ENCODE results near the gene ENG. TPM values are rescaled to one million over a fixed set of nuclear protein-coding genes. Genes with fewer than 3 reads are reported as not detected.
"Not testable (repeated sequence)": the region's sequence is repeated elsewhere in the genome, so short reads cannot be mapped to it uniquely, and the experiment has no call there.

ENG gene
- total RNA-seq, 1 donor from 2014 or later = 2.4 TPM

DNA sequence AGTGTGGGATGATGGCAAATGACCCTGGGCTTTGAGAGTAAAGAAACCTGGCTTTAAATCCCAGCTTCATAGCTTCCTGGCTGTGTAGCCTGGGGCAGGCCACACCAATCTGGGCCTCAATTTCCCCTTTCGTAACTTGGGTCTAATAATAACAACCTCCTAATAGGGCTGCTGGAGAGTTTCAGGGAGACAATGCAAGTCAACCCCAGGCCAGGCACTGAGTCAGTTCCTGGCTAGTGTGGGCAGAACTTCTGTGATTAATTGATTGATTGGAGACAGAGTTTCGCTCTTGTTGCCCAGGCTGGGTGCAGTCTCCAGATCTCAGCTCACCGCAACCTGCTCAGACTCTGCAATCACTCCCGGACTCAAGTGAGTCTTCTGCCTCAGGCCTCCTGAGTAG is 72.7 kb downstream of the ENG start:
- Histone ChIP-seq H3K27me3 (ENCODE audit: control insufficient read depth, insufficient read depth, low read length) (no peaks in the 10 kb centered on the region), H3K36me3 (ENCODE audit: control insufficient read depth, insufficient read depth, low read length) (no peaks in the 10 kb centered on the region), H3K4me3 (ENCODE audit: low read depth, low read length) (no peak overlapping the region)
- DNase-seq (ENCODE audit: low read depth) = no peak
- no peak for FAIRE-seq
- TF ChIP-seq, protein P1, sequence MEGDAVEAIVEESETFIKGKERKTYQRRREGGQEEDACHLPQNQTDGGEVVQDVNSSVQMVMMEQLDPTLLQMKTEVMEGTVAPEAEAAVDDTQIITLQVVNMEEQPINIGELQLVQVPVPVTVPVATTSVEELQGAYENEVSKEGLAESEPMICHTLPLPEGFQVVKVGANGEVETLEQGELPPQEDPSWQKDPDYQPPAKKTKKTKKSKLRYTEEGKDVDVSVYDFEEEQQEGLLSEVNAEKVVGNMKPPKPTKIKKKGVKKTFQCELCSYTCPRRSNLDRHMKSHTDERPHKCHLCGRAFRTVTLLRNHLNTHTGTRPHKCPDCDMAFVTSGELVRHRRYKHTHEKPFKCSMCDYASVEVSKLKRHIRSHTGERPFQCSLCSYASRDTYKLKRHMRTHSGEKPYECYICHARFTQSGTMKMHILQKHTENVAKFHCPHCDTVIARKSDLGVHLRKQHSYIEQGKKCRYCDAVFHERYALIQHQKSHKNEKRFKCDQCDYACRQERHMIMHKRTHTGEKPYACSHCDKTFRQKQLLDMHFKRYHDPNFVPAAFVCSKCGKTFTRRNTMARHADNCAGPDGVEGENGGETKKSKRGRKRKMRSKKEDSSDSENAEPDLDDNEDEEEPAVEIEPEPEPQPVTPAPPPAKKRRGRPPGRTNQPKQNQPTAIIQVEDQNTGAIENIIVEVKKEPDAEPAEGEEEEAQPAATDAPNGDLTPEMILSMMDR (IDR thresholded peaks at IDR 0.05; ENCODE audit: insufficient read depth, low read length, severe bottlenecking) = no peak

DNA sequence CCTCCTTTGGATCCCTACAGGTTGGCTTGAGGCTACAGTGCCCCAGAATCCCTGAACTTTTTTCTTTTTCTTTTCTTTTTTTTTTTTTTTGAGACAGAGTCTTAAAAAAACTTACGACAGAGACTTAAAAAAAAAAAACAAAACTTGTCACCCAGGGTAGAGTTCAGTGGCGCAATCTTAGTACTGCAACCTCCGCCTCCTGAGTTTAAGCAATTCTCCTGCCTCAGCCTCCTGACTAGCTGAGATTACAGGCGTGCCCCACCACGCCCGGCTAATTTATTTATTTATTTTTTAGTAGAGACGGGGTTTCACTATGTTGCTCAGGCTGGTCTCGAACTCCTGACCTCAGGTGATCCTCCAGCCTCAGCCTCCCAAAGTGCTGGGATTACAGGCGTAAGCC is 73.5 kb downstream of the ENG start:
- not testable (repeated sequence) for H3K4me3 ChIP-seq (ENCODE audit: low read depth, low read length); FAIRE-seq; H3K36me3 ChIP-seq (ENCODE audit: control insufficient read depth, insufficient read depth, low read length); H3K27me3 ChIP-seq (ENCODE audit: control insufficient read depth, insufficient read depth, low read length); DNase-seq (ENCODE audit: low read depth)

DNA sequence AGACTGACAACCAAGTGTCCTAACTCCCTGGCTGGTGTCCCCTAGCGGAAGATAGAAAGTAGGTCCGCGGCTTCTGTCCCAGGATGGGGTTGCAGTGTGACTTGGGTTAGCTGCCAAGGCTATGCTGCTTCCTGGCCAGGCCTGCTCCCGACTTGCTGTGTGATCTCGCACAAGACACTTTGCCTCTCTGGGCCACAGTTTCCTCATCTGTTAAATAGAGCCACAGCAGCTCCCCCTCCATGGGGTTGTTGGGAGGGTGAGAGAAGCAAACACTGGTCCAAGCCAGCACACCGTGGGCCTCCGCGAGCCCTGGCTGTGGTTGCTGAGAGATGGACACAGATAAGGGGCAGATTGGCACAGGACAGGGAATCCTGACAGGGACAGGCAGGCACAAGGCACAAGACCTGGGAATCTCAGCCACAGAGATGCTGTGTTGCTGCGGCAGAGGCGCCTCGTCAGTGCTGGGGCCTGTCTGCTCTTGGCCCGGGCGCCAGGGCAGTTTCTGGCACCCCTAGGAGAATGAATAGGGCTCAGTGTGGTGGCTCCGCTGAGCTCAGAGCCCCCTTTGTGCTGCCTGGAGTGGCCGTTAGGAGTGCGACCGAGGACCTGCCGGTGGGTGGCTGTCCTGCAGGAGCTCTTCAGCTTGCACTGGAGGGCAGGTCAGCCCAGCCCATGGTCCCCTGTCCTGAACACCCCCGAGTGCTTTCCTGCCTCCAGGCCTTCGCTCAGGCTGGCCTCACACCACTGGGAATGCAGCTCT is 74.2 kb downstream of the ENG start:
- no peaks in the 10 kb centered on the region for H3K36me3 ChIP-seq (ENCODE audit: control insufficient read depth, insufficient read depth, low read length)
- TF ChIP-seq, protein P1 (IDR thresholded peaks at IDR 0.05; ENCODE audit: insufficient read depth, low read length, severe bottlenecking) = no peak
- no peaks in the 10 kb centered on the region for H3K27me3 ChIP-seq (ENCODE audit: control insufficient read depth, insufficient read depth, low read length)
- DNase-seq (ENCODE audit: low read depth) (no peak), FAIRE-seq (no peak)
- H3K4me3 ChIP-seq (ENCODE audit: low read depth, low read length) = no peak overlapping the region

DNA sequence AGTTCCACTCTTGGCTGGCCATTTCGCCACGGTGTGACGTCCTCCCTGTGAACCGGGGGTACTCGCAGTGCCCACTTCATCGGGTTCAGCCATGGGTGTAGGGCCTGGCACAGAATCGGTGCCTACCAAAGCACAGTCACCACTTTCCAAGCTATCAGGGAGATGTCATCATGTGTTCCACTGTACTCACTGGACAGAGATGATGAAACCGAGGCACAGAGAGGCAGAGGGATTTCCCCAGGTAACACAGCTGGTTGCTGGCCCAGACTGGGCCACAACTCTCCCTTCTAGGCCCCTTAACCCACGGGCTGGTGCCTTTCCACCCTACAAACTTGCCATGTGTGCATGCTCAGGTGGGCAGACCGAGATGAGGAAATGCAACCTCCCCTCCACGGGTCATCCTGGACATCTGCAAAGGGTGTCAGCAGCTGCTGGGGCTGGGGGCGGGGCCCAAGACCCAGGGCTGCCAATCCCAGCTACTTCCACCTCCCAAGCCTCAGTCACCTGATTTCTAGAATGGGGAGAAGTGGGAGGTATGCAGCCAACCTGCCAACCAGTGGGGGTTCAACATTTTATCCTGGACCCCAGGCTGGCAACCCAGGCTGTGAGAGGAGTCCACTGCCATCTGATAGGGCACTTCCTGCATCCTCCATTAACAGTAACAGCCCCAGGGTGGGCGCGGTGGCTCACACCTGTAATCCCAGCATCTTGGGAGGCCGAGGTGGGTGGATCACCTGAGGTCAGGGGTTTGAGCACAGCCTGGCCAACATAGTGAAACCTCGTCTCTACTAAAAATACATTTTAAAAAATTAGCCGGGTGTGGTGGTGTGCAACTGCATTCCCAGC is 75.1 kb downstream of the ENG start:
- TF ChIP-seq, protein P1 (IDR thresholded peaks at IDR 0.05; ENCODE audit: insufficient read depth, low read length, severe bottlenecking) = no peak
- Histone ChIP-seq H3K36me3 (ENCODE audit: control insufficient read depth, insufficient read depth, low read length) (no peaks in the 10 kb centered on the region), H3K4me3 (ENCODE audit: low read depth, low read length) (no peak overlapping the region), H3K27me3 (ENCODE audit: control insufficient read depth, insufficient read depth, low read length) (no peaks in the 10 kb centered on the region)
- no peak for FAIRE-seq
- no peak for DNase-seq (ENCODE audit: low read depth)

DNA sequence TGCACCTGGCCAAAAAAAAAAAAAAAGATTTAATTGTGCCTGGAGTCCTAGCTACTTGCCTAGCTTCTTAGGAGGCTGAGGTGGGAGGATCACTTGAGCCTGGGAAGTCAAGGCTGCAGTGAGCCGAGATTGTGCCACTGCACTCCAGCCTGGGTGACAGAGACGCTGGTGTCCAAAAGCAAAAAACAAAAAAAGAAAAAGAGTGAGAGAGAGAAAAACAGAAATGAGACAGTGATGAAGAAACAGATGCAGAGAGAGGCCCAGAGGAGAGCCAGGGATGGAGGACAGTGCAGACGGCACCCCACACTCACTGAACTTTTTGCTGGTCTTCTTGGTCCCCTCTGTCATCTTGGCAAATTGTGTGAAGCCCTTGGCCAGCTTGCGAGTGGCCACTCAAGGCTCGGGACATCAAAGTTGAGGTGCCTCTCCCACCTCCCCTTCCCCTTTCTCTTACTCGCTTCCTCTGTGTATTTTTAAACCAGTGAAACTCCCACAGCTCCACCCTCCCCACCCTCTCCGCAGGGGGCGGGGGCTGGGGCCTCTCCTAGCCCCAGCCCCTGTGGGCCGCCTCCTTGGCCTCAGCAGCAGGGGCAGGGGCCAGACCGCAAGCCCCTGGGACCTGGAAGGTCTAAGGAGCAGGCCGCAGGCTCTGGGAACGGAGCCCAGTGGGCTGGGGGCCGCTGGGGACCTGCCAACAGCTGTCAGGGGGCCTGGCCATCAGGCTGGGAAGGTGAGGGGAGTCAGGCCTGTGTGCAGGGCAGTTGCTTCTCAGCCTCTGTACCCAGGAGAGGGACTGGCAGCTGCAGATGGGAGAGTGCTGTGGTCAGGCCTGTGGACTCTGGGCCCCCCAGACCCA is 76.0 kb downstream of the ENG start, which contains the start of gene SH2D3C:
TSS of gene SH2D3C (minus strand) at position 387 of the 856 bp plus-strand sequence. CDS start at position 348, 39 bp downstream.
- H3K4me3 ChIP-seq (ENCODE audit: low read depth, low read length) = no peak within 1 kb of the TSS
- H3K36me3 ChIP-seq (ENCODE audit: control insufficient read depth, insufficient read depth, low read length) = no peaks in the 10 kb centered on the region
- no peak for DNase-seq (ENCODE audit: low read depth)
- no peaks in the 10 kb centered on the region for H3K27me3 ChIP-seq (ENCODE audit: control insufficient read depth, insufficient read depth, low read length)
- TF ChIP-seq, protein P1 (IDR thresholded peaks at IDR 0.05; ENCODE audit: insufficient read depth, low read length, severe bottlenecking) = no peak
- FAIRE-seq = no peak

Data from bronchial epithelial cell (primary cell).